GM12878 (cell line): ENCODE measurements around the gene PSAP. TPM values are rescaled to one million over a fixed set of nuclear protein-coding genes. Genes with fewer than 3 reads are reported as not detected.

Experiments
- ATAC-seq: fragments of 200-7000 bp; cut with Tn5 transposase; 3 replicates; pipeline ENCODE4 v1.9.1; 2020; ENCODE audit warnings: mild to moderate bottlenecking, moderate library complexity
- BruUV-seq: library from RNA; stranded (reverse); fragments of 400-500 nt; replicated peaks from 2 replicates; lab custom pipeline; 2021; lab: Mats Ljungman, UMichigan
- CTCF ChIA-PET: fragments of 300-600 bp; sonication (Branson Sonifier 250); formaldehyde crosslinking; extraction: SDS; loops from one replicate; lab custom pipeline; 2021; ENCODE audit warnings: inconsistent platforms; lab: Yijun Ruan, JAX
- POLR2A ChIA-PET: fragments of 350-600 bp; formaldehyde crosslinking; extraction: SDS; loops from one replicate; lab custom pipeline; 2021; ENCODE audit warnings: inconsistent platforms; lab: Charles Lee
- RAD21 ChIA-PET: fragments of 300-600 bp; sonication (Branson Sonifier 250); formaldehyde crosslinking; loops from one replicate; lab custom pipeline; 2023; ENCODE audit warnings: antibody characterized with exemption; ENCODE audit not compliant: unreplicated experiment; lab: Charles Lee
- SMC1A ChIA-PET: fragments of 300-600 bp; sonication (Branson Sonifier 250); formaldehyde crosslinking; loops from one replicate; lab custom pipeline; 2023; ENCODE audit not compliant: unreplicated experiment, uncharacterized antibody; lab: Charles Lee
- DNase-seq: peaks from one replicate; pipeline ENCODE4 v3.0.0-alpha.2; 2011; ENCODE audit warnings: low read depth, low spot score
- FAIRE-seq: peaks from 3 replicates; lab custom pipeline; 2011; peaks lifted over from hg19 to GRCh38; lab: Jason Lieb, UNC
- H2AFZ ChIP-seq: 2 replicates; pipeline ENCODE4 v1.6.0; 2011; ENCODE audit warnings: low read depth, low read length, control low read depth; ENCODE audit not compliant: control insufficient read depth
- H3K27ac ChIP-seq: 2 replicates; pipeline ENCODE4 v1.5.1; 2011; ENCODE audit warnings: control low read depth; ENCODE audit not compliant: control insufficient read depth, insufficient read depth
- H3K27me3 ChIP-seq, 2 experiments: replicated peaks in 1 of 2; 2 replicates each; pipeline versions ENCODE4 v1.6.0 to v1.6.1; 2011; ENCODE audit warnings: low read length in 1 of 2; ENCODE audit not compliant: control insufficient read depth in 2 of 2, insufficient read depth in 2 of 2
- H3K36me3 ChIP-seq, 2 experiments: 2 replicates each; pipeline ENCODE4 v1.5.1; 2011; ENCODE audit warnings: low read length in 1 of 2; ENCODE audit not compliant: control insufficient read depth in 2 of 2, insufficient read depth in 2 of 2
- H3K4me1 ChIP-seq: 2 replicates; pipeline ENCODE4 v1.6.1; 2011; ENCODE audit warnings: mild to moderate bottlenecking, low read length, moderate library complexity, mixed read lengths; ENCODE audit not compliant: control insufficient read depth, insufficient read depth
- H3K4me2 ChIP-seq: 2 replicates; pipeline ENCODE4 v1.6.0; 2011; ENCODE audit warnings: control low read depth; ENCODE audit not compliant: control insufficient read depth, insufficient read depth
- H3K4me3 ChIP-seq: fragments of 200-600 bp; sonication (generic); 2 replicates; pipeline ENCODE4 v1.5.1; 2016
- H3K79me2 ChIP-seq: 2 replicates; pipeline ENCODE4 v1.6.0; 2011; ENCODE audit warnings: low read length; ENCODE audit not compliant: control insufficient read depth, insufficient read depth
- H3K9ac ChIP-seq: 2 replicates; pipeline ENCODE4 v1.8.0; 2011; ENCODE audit warnings: low read length, control low read depth, mixed read lengths; ENCODE audit not compliant: control insufficient read depth, insufficient read depth
- H3K9me3 ChIP-seq: replicated peaks from 3 replicates; pipeline ENCODE4 v1.5.1; 2011; ENCODE audit warnings: mild to moderate bottlenecking, low read length; ENCODE audit not compliant: control insufficient read depth, insufficient read depth
- H4K20me1 ChIP-seq: 2 replicates; pipeline ENCODE4 v1.6.0; 2011; ENCODE audit not compliant: control insufficient read depth, insufficient read depth
- BCLAF1 ChIP-seq: fragments of 450-650 bp; IDR thresholded peaks from 2 replicates; pipeline ENCODE4 v1.6.1; 2017; ENCODE audit warnings: antibody characterized with exemption, mild to moderate bottlenecking, moderate library complexity
- BRCA1 ChIP-seq: IDR thresholded peaks from 2 replicates; pipeline ENCODE4 v1.6.1; 2011; ENCODE audit warnings: low read depth, low read length, improper control_type of control experiment
- ESRRA ChIP-seq: IDR thresholded peaks from 2 replicates; pipeline ENCODE4 v1.6.1; 2012; ENCODE audit warnings: mild to moderate bottlenecking, low read length, improper control_type of control experiment
- HDAC6 ChIP-seq: fragments of 200-600 bp; sonication (generic); IDR thresholded peaks from one replicate; pipeline ENCODE4 v1.8.0; 2017; ENCODE audit warnings: antibody characterized with exemption; ENCODE audit not compliant: unreplicated experiment
- IRF3 ChIP-seq: fragments of 450-650 bp; IDR thresholded peaks from 2 replicates; pipeline ENCODE4 v1.6.1; 2014; ENCODE audit warnings: mild to moderate bottlenecking
- NFYB ChIP-seq: IDR thresholded peaks from 2 replicates; pipeline ENCODE4 v1.6.1; 2011; ENCODE audit warnings: low read depth, mild to moderate bottlenecking, low read length, improper control_type of control experiment, moderate library complexity; ENCODE audit not compliant: insufficient read depth
- PAX5 ChIP-seq: IDR thresholded peaks from 2 replicates; pipeline ENCODE4 v1.6.1; 2011; ENCODE audit warnings: low read depth, low read length, borderline replicate concordance
- POLR2AphosphoS5 ChIP-seq: IDR thresholded peaks from 2 replicates; pipeline ENCODE4 v1.6.1; 2011; ENCODE audit warnings: mild to moderate bottlenecking, low read length, inconsistent platforms
- RELB ChIP-seq: fragments of 450-650 bp; IDR thresholded peaks from 2 replicates; pipeline ENCODE4 v1.6.1; 2017; ENCODE audit warnings: low read depth, mild to moderate bottlenecking, moderate library complexity
- TAF1 ChIP-seq: IDR thresholded peaks from 2 replicates; pipeline ENCODE4 v1.6.1; 2011; ENCODE audit warnings: mild to moderate bottlenecking, low read depth, low read length, borderline replicate concordance
- YY1 ChIP-seq: IDR thresholded peaks from 2 replicates; pipeline ENCODE4 v1.6.1; 2011; ENCODE audit warnings: low read depth, mild to moderate bottlenecking, low read length
- ZNF384 ChIP-seq: IDR thresholded peaks from 2 replicates; pipeline ENCODE4 v1.6.1; 2012; ENCODE audit warnings: low read depth, mild to moderate bottlenecking, low read length, improper control_type of control experiment, borderline replicate concordance
- ZNF687 ChIP-seq: fragments of 450-650 bp; IDR thresholded peaks from 2 replicates; pipeline ENCODE4 v1.6.1; 2017; ENCODE audit warnings: mild to moderate bottlenecking, moderate library complexity
- WGBS: methylation state at CpG from one replicate; pipeline ENCODE4 v1.1.6; 2016; ENCODE audit warnings: low lambda C conversion rate; ENCODE audit not compliant: insufficient replicate concordance, insufficient coverage; ENCODE audit errors: missing lambda C conversion rate; 5-methylcytosine and 5-hydroxymethylcytosine counted together
- in situ Hi-C: fragments of 300-500 bp; cut with MboI; formaldehyde crosslinking; loops from 9 replicates; pipeline ENCODE4 v1.14.3; 2018; ENCODE audit warnings: mixed read lengths
- intact Hi-C: fragments of 100-400 bp; cut with micrococcal nuclease; formaldehyde crosslinking; loops from one replicate; pipeline ENCODE4 v1.14.2; 2022; ENCODE audit not compliant: unreplicated experiment
- polyA plus RNA-seq, 11 experiments: library from polyadenylated mRNA; depleted of rRNA in 4 of 11; unstranded in 6 of 11; stranded (reverse) in 5 of 11; fragments of >200 nt; fragmentation: Nextera tagmentation in 4 of 11; fragmentation: Illumina TruSeq in 1 of 11; extraction: Ambion mirVana in 4 of 11; extraction: Trizol in 1 of 11; gene quantifications; 1 replicate in 1 of 11; 2 replicates in 10 of 11; pipeline versions ENCODE4 v1.2.1 to v1.2.3, GENCODE V29; 2011 to 2016; ENCODE audit warnings: inconsistent platforms in 2 of 11, missing spikeins in 2 of 11, low read depth in 1 of 11
- total RNA-seq, 4 experiments: library from RNA; depleted of rRNA in 3 of 4; stranded (reverse); fragments of >200 nt in 3 of 4; fragmentation: Illumina TruSeq in 1 of 4; extraction: Trizol in 1 of 4; gene quantifications; 2 replicates each; pipeline versions ENCODE4 v1.2.1 to v1.2.3, GENCODE V29; 2013 to 2021

PSAP gene
- total and polyA plus RNA-seq, 10 of the 15 experiments (the other 5 are each of a cell fraction or from before 2014, with no cell fraction given) = 178 to 336 (median 286) TPM

- no peak overlapping the region for H3K9ac ChIP-seq
- no peaks in the 10 kb centered on the region for H3K27me3 ChIP-seq
- ChIA-PET POLR2A (interaction anchor here (0.6 to 1.1 kb wide), 3 partner anchors 9 to 235 kb away, joined by 3 to 6 read pairs (median 4); no protein-coding TSS in a partner anchor), SMC1A (interaction anchor here (1.1 to 1.2 kb wide), 2 partner anchors 10 to 118 kb away, joined by 3 to 4 read pairs; no protein-coding TSS in a partner anchor), RAD21 (no interaction called here), CTCF (interaction anchor here (1.3 to 1.5 kb wide), 2 partner anchors 59 to 118 kb away, joined by 3 to 4 read pairs; no protein-coding TSS in a partner anchor)
- ATAC-seq (no peak), DNase-seq (no peak), FAIRE-seq (no peak)
- BruUV-seq = no TSS peak
- peaks cover 47% of the 10 kb centered on the region for H3K4me1 ChIP-seq
- no peaks in the 10 kb centered on the region for H4K20me1 ChIP-seq
- WGBS = 68% methylated on average over 11 of the region's 11 CpGs
- H3K4me3 ChIP-seq = no peak overlapping the region
- peaks cover 4% of the 10 kb centered on the region; the same call in 2 of the 3 replicates for H3K9me3 ChIP-seq
- H3K36me3 ChIP-seq = no peaks in the 10 kb centered on the region
- H3K27ac ChIP-seq = no peak overlapping the region
- H3K79me2 ChIP-seq = peaks cover under 1% of the 10 kb centered on the region; the same call in 1 of the 2 replicates
- intact Hi-C loops (no loop called here), in situ Hi-C loops (no loop called here)
- H2AFZ ChIP-seq = no peak overlapping the region
- H3K4me2 ChIP-seq = no peak overlapping the region
- TF ChIP-seq ZNF384 = no peak
- no peak for TF ChIP-seq TAF1
- TF ChIP-seq ZNF687 = no peak
- no peak for TF ChIP-seq YY1
- TF ChIP-seq NFYB = no peak
- TF ChIP-seq BRCA1 = no peak
- TF ChIP-seq PAX5 = no peak
- no peak for TF ChIP-seq BCLAF1
- no peak for TF ChIP-seq POLR2AphosphoS5
- no peak for TF ChIP-seq ESRRA
- no peak for TF ChIP-seq IRF3
- no peak for TF ChIP-seq HDAC6
- no peak for TF ChIP-seq RELB
Observed at GRCh38 chr10:71778071-71778825, 72.8 kb downstream of the PSAP start.
